HG02840 (cell line): ENCODE data around the gene EVA1A.

Source experiments
- ATAC-seq: cut with Tn5 transposase; IDR thresholded peaks from one replicate; pipeline ENCODE4 v1.9.1; 2021; ENCODE audit warnings: mild to moderate bottlenecking, moderate library complexity, moderate number of reproducible peaks; ENCODE audit not compliant: unreplicated experiment, low FRiP score

Gene EVA1A, protein sequence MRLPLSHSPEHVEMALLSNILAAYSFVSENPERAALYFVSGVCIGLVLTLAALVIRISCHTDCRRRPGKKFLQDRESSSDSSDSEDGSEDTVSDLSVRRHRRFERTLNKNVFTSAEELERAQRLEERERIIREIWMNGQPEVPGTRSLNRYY

DNA sequence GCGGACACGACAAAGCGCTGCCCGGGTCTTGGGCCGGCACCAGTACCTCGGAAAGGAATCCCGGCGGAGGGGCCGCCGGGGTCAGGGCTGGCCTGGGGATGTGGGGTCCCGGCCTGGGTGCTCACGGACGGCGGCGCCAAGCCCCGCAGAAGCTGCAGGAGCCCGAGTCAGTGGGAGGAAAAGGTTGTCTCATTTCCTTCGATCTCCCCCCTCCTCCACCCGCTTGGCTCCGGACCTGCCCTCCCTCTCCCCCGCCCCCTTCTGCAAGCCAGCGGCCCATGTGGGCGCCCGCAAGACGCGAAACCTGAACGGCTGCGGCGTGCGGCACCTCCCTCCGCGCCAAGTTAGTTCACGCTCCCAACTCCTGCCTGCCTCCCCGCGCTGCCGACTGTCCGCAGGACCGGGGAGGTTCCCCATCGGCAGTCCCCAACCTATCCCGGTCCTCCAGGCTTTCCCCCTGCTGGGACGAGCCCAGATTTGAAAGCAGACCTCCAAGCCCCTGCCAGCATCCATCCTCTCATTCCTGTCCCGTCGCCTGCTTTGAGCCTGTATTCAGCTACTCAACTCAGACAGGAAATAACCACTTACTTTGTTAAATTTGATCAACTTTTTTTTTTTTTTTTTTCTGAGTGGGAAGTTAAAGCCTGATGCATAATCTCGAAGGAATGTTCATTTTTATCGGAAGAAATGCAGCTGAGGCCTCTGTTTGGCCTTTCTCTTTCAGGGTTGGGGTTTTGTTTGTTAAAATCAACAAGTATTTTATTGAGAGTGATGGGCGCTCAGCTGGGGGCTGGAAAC, at the start of gene EVA1A:
Gene EVA1A (minus strand): TSS at position 172 of the 798 bp plus-strand sequence. CDS start 42,799 bp downstream, outside the sequence.
- no peak for ATAC-seq

DNA sequence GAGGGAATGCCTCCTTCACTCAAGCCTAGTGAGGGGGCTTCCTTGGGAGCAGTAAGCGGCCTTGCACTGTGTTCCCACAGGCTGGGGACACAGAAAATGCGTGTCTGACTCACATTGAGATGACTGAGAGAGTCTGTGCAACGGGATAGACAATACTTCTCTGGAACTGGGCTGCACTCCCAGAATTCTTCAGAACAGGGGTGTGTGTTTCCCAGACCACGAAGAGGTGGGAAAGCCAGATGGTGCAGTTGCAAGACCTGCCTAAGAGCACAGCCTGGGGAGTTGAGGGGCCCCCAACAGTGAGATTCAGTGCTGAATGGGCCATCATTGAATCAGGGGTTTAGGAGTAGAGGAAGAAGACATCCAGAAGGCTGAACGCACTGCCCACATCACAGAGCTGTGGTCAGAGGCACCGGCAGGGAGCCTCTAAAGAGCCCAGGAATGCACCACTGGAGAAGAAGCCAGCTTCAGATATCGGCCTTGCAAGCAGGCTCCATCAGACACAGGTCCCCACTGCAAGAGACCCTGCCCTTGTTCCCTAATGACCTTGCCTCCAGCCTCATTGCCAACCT, 49.3 kb upstream of the EVA1A start:
- ATAC-seq = no peak

DNA sequence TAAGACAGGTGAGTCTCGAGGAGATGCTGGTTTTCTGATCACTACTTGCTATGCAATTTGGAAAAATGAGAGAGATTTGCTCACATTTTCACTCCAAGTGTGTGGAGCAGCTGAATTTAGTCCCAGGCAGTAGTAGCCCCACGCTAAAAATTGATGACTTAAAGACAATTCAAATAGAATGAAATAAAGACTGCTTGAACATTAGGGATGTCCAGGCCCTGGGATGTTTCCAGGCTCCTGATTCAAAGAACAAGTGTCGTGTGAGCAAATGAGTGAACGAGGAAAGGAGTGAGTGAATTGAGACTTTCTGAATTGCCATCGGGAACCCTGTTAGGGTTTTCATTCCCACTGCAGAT, 48.6 kb upstream of the EVA1A start:
- ATAC-seq = no peak

DNA sequence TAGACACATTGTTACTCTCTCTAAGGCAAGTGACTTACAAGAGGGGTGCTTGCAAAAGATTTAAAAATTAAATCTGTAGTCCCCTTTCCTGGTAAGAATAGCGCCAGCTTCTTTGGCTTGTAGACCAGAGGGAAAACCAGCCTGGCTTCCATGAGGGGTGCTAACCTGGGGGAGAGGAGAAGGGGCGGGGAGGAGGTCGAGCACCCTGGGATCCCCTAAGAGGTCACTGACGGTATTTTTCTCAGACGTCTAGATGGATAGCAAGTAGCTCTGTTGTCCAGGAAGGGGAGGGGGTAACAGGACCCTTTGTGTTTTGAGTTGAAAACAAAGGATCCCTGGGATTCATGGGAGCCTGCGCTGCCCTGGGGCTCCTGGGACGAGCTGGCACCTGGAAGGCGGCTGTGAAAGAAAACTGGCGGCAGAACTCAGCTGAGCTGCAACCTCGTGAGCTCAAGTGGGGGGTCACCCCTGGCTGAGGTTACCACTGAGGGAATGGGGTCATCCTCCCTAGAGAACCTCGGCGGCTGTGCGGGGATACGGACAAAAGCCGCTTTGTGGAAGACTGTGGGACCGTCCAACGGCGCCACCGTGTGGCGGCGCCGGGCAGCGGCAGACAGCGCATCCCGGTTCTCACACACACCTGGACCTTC, 48.1 kb upstream of the EVA1A start:
- peak; percentile 71 for ATAC-seq

DNA sequence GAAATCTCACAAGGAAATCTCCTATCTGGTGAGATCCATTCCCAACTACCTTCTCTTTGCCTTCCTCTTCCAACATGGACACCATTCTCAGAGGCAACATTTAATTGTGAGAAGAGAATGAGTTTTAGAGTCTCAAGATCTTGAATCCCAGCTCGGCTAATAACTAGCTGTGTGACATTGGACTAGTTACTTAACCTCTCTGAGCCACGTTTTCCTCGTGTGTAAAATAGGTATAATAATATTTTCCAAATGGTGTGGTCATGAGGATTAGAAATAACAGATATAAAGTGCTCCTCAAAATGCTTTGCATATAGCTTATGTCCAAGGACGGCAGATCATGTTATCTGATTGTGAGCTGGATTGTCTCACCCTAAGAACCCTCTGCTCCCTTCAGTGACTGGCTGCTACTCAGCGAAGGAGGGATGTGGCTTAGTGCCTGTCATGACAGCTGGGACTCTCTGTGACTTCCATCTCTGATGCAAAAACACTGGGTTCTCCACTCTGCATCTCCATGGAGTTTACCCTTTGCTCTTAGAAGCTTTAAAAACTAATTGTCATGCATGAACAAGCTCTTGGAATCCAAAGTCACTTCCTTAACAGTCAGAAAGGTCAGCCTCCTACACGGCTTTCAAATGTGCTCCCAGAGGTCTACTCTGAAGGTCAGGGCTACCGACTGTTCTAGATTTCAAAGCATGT, 47.4 kb upstream of the EVA1A start:
- ATAC-seq = no peak

DNA sequence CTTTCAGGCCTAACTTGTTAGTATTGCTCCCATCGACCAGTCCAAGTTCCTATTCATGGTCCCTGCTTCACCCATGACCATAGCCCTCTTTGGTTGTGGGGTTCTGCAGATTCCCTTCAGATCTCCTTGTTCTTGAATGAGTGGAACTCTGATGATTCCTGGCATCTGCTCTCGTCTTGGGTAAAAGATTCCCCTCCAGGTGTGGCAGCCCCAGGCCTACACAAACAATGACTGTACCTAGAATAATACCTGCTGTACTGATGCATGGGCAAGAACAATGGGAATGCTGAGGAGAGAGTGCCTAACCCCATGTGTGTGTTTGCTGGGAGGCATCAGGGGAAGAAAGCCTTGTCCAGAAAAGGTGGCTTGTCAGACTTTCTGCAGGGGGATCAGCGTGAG, 46.7 kb upstream of the EVA1A start:
- ATAC-seq = no peak

DNA sequence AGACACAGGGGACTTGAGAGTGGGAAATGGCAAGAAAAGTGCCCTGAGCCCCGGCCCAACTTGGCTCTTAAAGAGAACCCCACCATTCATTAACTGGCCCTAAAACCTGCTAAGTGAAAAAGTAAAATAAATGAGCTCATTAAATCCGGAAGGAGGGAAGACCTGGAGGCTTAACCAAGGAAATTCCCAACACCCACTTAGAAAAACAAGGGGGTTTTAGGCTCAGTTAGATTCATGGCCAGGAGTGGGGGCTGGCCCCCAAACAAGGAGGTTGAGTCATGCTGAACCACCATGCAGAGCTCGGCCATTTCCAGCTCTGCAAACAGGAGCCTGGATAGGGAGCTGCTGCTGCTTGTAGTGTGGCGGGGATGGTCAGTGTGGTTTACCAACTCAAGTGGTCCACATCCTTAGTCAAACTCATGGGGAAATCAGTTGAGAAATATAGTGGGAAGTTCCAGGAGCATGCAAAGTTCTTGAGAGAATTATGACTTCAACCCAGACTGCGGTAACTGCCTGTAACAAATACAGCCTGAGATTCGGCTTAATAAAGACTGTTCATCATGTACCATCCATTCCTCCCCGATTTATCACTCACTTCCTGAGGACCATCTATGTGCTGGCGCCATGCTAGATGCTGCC, 46.1 kb upstream of the EVA1A start:
- no peak for ATAC-seq

DNA sequence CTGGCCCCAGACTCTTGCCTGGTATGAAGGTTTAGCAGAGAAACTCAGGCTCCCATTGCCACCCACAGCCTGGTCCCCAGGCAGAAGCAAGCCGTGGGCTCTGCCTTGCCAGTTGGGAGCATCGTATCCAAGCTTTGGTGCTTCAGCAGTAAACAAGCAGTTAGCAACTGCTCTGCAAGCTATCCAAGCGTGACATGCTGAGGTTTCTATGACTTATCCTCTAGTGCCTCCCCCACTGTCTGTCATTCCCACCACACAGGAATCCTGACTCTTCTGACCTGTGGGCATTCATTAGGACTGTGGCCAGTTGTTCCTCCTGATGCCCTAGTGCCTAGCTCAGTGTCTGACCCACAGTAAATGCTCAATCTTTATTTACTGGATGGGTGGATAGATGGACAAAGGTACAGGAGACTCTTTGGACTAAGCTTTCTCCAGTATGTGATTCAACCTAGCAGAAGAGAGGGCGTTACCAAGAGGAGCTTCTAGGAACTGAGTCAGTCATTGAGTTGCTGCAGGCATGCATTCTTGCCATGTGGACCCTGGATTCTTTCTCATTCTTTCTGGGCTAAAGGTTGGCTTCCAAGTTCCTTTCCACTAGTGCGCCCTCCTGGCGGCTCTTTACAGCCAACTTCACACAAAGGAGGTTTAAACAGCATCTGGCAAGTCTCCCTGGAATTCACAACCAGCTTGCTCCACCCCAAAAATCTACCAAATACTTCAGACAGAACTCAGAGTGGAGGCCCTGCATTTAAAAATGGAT, 45.2 kb upstream of the EVA1A start:
- ATAC-seq = no peak

DNA sequence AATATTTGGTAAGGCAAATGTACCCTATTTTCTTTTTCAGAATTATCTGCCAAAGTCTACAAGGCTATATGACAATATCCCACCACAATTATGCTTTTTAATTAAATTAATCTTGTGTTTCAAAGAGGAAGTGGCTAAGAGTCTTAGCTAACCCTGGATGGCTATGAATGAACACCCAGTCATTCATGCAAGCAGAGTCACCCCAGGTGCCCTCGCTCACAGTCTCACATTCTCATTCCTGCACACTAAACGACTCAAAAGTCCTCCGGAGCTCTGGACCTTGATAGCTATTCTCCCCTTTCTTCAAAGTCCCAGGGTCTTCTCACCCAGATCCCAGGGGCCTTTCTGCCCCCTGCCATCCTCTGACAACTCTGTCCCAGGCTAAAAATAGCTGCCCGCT, 43.7 kb upstream of the EVA1A start:
- ATAC-seq = no peak

DNA sequence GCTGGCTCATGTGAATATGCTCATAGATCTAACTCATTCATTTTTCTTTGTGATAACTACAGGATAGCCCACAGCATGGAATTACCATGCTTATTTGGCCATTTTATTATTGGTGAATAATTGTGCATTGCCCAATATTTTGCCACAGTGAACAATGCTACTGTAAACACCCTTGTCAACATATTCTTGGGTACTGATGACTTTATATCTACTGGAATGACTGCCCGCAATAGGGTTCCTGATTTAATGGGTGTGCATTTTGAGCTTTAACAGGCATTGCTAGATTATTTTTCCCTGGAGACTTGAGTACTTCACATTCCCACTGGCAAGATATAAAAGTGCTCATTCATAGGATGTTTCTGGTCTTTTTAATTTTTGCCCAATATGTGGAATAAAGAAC, 42.7 kb upstream of the EVA1A start:
- ATAC-seq = no peak

DNA sequence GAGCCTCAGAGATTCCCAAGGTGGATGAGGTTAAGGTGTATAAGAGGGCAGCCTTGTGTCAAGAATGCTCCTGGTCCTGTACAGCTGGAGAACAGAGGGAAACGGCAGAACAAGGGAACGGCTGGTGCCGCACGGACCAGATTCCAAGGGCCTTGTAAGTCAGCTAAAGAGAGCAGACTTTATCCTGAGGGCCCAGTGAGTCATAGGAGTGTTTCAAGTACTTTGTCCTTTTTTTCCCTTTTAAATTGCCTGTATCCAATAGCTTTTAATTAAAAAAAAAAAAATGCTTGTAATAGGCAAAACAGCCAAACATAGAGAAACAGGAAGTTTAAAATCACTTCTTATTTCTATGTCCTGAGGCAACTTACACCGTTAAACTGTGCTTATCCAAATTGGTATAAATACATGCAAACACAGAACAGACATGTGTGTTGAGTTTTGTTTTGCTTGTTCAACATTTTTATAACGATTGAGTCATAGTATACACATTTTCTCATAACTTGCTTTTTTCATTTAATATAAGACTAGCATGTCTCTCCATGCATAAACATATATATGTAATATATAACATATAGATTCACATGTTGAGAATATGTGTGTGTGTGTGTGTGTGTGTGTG, 42.1 kb upstream of the EVA1A start:
- ATAC-seq = no peak

DNA sequence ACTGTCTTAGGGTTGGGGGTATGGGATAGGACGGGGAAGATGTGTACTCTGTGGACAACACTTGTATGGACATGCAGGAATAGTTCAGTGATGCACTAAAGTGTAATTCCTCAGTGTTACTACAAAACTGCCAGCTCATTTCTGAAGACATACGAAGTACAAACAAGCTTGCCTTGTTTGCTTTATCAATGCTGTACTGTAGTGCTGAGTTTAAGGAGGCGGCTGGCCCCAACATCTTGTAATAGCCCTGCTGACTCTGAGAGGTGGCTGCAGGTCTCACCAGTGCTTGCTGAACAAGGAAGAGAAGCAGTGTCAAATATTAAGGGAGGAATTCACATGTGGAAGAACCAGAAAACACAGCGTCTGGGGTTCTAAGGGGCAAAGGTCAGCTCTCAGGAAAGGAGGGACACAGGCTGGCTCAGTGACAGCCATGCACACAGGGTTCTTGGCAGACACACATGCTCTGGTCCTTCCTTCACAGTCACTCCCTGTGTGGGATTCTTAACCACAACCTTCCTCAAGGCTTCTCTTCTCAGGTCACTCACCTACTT, 39.8 kb upstream of the EVA1A start:
- no peak for ATAC-seq

DNA sequence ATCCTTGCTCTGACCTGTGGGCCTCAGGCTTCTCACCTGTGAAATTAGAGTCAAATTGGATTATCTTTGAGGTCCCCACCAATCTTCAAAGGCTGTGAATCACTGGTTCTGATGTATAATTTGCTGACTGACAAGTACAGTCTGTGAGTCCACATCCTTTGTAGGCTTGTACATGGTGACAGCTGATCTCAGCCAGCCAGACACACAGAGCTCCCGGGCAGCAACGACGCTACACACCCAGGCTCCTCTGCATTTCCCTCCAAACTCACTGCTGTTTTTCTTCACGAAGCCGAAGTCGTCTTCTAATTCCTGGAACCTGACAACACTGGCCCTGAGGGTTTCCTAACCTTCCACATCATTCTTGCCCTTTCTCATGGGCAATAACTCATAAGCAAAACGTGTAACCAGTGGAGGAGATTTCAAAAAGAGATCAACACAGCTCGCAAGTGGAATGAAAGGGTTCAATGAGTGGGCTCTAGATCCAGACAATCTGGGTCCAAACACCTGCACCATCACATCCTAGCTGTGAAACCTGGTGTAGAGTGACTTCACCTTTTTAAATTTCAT, 37.9 kb upstream of the EVA1A start:
- no peak for ATAC-seq

DNA sequence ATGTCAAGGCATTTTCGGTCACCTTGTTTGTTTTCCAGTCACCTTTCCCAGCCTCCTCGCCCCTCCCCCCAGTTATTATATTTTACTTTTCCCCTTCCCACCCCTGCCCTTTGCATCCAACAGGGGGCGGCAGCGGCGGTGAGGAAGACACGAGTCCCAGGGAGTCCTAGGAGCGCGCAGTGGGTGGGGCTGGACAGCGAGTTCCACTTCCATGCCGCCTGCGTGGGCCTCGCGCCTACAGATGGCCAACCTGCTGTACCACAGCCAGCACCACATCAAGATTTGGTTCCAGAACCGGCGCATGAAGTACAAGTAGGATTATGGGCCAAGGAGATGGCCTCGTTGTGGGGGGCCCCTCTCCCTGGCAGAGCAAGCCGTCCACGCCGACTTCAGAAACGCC, 37.2 kb upstream of the EVA1A start:
- ATAC-seq = no peak

DNA sequence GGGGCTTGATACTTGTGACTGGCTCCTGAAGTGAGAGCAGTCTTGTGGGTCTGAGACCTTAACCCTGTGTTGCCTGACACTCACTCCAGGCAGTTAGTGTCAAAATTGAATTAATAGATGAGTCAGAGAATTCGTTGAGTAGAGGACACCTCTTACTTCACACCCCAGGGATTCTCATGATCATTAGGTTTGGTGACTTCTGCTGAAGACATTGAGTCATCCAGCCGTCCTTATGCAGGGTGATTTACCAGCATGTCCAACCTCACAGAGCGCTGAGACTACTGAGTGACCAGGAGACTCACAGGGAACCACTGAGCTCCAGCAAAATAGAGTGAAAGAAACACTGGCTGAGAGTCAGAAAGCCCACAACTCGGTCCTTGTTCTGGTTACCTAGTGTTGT, 36.0 kb upstream of the EVA1A start:
- ATAC-seq = no peak

DNA sequence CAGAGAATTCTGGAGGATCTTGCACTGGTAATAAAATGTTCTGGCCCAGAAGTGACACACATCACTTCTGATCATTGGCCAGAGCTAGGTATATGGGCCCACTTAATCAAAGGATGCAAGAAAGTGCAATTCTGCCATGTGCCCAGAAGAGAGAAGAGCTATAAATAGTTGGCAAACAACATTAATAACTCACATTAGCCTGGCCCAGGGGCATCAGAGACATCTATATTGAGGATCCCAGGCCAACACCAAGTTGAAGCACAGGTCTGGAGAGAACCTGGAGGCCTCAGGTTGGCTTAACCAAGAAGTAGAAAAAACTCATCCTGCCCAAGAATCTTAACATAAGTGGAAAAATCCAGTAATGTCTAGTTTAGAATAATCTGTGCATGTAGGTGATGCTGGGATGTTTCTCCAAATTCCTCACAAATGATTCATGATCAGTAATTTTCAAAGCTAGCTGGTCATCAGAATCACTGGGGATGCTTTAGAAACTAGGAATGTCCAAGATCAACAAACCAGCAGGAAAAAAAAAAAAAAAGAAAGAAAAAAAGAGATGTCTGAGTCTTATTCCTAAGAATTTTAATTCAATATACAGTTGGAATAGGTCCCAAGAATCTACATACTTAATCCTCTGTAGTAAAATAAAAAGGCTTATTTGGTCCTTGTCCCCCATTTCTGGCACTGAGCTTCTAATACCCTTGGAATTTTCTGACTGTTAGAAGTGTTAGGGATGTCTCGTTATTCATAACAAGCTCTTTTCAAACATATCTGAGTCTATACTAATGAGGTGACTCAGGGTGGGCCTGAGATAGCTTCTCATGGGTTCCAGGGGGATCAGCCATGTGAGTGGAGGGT, 35.0 kb upstream of the EVA1A start:
- ATAC-seq = no peak

DNA sequence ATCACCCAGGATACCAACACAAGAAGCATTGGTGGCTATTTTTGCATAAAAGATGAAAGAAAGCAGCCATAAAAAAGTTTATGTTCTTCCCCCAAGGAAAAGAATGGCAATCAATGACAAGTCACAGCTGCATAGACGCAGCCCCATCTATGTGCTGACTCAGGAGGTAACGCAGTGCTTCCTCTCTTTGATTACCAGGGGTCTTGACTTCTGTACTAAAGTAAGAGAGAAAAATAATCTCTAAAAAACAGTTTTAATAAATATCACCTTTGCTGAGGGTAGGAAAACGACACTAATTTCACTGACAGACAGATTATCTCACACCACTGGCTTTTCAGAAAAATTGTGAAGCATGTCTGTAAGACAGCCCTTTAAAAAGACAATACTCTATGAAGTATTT, 33.9 kb upstream of the EVA1A start:
- ATAC-seq = no peak

DNA sequence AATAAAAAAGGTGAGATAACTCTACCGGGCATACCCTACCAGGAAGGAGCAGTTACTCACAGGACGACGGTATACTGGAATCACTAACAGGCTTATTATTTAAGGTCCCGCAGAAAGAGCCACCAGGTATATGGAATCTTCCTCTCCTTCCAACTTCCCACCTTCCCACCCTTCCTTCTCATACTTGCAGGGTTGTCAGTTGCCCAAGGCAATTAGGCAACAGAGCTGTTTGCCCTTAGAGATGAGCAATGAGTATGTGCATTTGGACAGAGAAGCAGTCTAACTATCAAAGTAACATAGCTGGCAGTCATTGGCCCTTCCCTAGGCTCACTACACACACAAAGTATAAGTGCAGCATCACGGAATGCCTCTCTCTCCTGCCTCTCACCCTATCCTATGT, 32.1 kb upstream of the EVA1A start:
- no peak for ATAC-seq
